Activated CD4-positive, CD25-positive, alpha-beta regulatory T cell treated with anti-CD3 and anti-CD28 coated beads, Interleukin-2, amount 50 U/mL, for 24 hours (primary cell): ENCODE results near the gene XRCC3.

Experiments
- ATAC-seq, 2 donors: fragments of 150-1000 bp; cut with Tn5 transposase; one replicate each; pipeline ENCODE4 v1.10.0; 2021; ENCODE audit warnings: mild to moderate bottlenecking in 1 of 2, moderate library complexity in 1 of 2

The XRCC3 gene

GRCh38 chr14:103738166-103738565 lies 22.9 kb upstream of the XRCC3 start:
- no peak for ATAC-seq

- no peak for ATAC-seq
Observed at GRCh38 chr14:103737432-103738045, 22.3 kb upstream of the XRCC3 start.

- ATAC-seq, result no peak
Observed at GRCh38 chr14:103736546-103737431, 21.5 kb upstream of the XRCC3 start.

- ATAC-seq, result no peak
Observed at GRCh38 chr14:103735815-103736545, 20.7 kb upstream of the XRCC3 start.

- no peak for ATAC-seq
Observed at GRCh38 chr14:103735439-103735814, 20.2 kb upstream of the XRCC3 start.

- no peak for ATAC-seq
Observed at GRCh38 chr14:103735022-103735421, 19.8 kb upstream of the XRCC3 start.

GRCh38 chr14:103734081-103734888 lies 19.0 kb upstream of the XRCC3 start:
- no peak for ATAC-seq

GRCh38 chr14:103733651-103734050 lies 18.4 kb upstream of the XRCC3 start:
- no peak for ATAC-seq

- no peak for ATAC-seq
Observed at GRCh38 chr14:103732868-103733620, 17.8 kb upstream of the XRCC3 start.

- ATAC-seq, result no peak
Observed at GRCh38 chr14:103731916-103732867, 16.9 kb upstream of the XRCC3 start.

- ATAC-seq, result no peak
Observed at GRCh38 chr14:103731481-103731880, 16.2 kb upstream of the XRCC3 start.

- ATAC-seq, result no peak
Observed at GRCh38 chr14:103730490-103731035, 15.3 kb upstream of the XRCC3 start.

GRCh38 chr14:103729496-103730448 lies 14.5 kb upstream of the XRCC3 start:
- ATAC-seq, result no peak

GRCh38 chr14:103728721-103729120 lies 13.5 kb upstream of the XRCC3 start:
- ATAC-seq, result no peak

GRCh38 chr14:103728141-103728540 lies 12.9 kb upstream of the XRCC3 start:
- no peak for ATAC-seq

GRCh38 chr14:103727313-103727980 lies 12.2 kb upstream of the XRCC3 start:
- ATAC-seq, result no peak

- ATAC-seq, result no peak
Observed at GRCh38 chr14:103726474-103726873, 11.2 kb upstream of the XRCC3 start.

- no peak for ATAC-seq
Observed at GRCh38 chr14:103725739-103726395, 10.6 kb upstream of the XRCC3 start.
